SK-N-MC (cell line): ENCODE measurements around the gene NHS.

ENCODE experiments used
- EZH2 ChIP-seq: fragments of 200-600 bp; sonication (generic); IDR thresholded peaks from one replicate; pipeline ENCODE4 v1.6.1; 2017; ENCODE audit warnings: antibody characterized with exemption
- POLR2AphosphoS5 ChIP-seq: IDR thresholded peaks from 2 replicates; pipeline ENCODE4 v1.6.1; 2012; ENCODE audit warnings: mild to moderate bottlenecking, low read depth, low read length, borderline replicate concordance

- TF ChIP-seq POLR2AphosphoS5, result no peak
- TF ChIP-seq EZH2, result no peak
Measured at GRCh38 chrX:17700976-17701375, 326.0 kb downstream of the NHS start.
